HL-60/S4 treated with phorbol 12-myristate 13-acetate at 8.2 ng/mL for 4 days and 3 days (cell line): ENCODE measurements around the gene RFX4.

Source experiments
- in situ Hi-C: fragments of 300-500 bp; cut with MboI; formaldehyde crosslinking; loops from 2 replicates; pipeline ENCODE4 v1.15.0; 2022; ENCODE audit warnings: low sequenced_read_pairs

Gene RFX4

DNA sequence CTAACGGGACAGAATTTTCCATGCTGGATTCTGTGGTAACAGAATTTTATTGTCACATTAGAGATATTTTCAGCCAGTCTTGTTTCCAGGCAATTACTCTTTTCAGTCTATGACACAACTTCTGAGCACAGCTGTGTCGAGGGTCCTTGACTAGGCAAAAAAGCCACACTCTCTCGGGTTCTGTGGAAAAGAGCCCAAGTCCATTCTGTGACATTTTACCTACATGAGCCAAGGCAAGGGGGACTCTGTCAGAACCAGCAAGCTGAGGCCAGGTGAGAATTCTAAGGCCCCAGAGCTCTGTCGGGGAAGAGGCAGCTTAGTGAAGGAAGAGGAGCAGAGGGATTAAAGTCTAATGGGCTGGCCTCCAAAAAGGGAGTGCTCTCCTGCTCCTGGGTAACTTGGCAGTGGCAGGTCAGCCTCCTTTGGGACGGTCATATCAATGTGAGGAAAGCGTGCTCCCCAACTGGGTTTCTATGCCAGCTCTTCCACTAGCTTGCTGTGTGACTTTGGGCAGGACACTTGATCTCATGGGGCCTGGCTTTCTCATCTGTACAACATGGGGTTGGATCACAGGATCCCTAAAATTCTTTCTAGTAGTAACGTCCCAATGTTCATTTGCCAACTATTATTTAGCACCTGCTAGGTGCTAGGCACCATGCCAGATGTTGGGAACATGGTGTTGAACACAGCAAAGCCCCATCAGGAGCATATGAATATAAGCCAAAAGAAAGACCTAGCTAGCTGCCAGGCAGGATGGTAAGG lies 175.7 kb downstream of the RFX4 start:
- in situ Hi-C loops = no loop called here

DNA sequence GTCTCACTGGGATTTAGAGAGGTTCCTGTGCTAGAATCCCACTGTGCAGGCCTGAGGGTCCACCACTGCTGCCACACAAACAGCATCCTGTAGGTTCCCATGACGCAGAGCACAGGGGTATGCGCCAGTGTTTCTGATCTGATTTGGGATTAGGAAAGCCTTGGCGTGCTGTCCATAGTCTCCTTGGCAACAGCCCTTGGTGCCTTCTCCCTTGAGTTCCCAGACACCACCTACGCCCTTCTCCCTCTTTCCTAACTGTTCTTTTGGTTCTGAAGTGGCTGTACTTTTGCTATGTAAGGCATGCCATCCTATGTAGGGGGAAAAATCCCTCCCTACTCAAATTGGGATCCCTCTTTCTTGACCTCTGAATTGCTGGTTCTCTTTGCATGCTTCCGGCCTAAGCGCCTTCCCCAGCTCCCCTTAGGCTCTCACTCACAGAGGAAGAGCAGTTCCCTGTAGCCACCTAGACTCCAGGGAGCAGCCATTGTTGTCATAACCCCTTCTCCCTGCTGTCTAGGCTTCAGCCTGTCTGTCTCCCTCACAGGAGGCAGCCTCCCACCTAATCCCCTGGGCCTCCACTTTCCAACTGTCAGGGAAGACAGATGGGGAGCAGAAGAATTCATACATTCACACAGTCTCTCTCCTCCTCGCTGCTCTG lies 176.9 kb downstream of the RFX4 start:
- in situ Hi-C loops = no loop called here

DNA sequence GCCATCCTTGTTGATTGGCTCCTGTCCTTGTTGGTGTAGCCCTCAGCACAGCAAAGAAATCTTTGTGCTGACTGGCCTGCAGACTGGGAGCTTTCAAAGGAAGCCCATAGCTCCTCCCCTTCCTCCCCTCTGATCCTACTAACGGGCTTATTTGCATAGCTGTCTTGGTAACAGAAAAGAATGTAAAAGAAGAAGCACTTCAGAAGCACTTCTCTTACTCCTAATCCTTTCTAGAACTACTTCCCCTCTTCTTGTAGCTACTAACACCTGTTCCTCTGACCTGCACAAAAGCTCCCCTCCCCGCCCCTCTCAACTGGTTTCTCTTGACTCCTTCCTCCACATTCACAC lies 177.4 kb downstream of the RFX4 start:
- in situ Hi-C loops = no loop called here

DNA sequence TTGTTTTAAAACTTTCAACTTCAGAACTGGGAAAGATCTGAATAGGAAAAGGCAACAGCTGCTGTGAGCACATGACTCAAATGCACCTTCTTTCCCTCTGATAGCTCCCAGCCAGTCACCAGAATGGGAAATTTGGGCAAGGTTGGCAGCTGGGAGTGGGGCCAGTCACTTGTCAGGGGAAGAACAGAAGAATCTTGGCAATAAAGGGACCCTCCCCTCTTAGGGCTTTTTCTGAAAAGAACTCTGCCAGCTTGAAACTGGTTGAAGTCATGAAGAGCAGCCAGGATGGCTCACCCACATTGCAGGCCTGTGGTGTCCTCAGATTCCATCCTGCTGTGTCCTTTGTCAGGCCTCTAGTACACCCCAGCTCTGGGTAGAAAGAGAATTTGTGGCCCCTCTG lies 181.4 kb downstream of the RFX4 start:
- in situ Hi-C loops = no loop called here

DNA sequence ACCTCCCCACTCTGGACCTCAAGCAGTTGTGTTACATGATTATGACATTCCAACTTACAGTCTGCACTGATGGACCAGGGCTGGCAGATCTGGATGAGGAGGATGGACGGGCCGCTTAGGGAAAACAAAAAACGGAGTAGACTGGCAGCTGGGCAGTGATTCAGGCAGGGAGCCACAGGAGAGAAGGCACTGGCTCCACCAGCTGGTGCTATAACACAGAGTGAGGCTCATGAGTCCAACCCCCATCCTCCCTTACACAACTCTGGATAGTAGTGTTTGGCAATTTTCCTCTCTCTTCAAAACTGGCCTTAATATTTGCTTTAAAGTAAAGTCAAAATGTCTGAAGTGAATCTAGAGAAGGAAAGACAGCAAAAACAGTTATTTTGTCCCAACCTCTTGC lies 181.9 kb downstream of the RFX4 start:
- in situ Hi-C loops = no loop called here

DNA sequence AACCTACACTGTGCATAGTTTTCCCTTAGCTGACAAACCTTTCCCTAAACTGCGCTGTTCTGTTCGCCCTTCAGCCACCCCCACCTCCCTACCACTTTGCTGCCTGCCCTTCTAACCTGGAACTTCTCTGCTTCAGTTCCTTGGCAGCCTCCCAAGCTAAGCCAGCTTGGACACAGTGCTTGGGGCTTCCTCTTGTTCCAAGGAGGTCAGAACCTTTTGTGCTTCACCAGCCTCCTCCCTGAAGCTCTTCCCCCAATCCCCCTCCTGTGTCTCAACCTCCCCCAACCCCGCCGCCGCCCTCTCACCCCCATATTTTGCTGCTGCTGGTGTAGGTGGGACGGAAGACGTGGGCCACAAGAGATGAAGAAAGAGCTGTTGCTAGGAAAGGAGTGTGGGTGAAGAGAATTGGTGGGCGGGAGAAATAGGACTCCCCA lies 183.6 kb downstream of the RFX4 start:
- in situ Hi-C loops = no loop called here

DNA sequence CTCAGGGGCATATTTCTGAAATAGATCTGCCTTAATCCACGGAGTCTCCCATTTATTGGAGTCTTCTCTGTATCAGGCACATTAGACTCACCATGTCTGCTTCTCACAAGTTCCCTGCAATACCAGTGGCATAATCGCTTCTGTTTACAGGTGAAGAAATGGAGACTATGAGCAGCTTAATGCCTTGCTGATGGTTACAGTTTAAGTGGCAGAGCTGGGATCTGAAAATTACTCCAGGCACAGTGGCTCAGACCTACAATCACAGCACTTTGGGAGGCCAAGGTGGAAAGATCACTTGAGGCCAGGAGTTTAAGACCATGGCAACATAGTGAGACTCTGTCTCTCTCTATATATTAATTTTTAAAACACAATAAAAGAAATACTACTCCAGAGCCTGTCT lies 184.4 kb downstream of the RFX4 start:
- in situ Hi-C loops = no loop called here

DNA sequence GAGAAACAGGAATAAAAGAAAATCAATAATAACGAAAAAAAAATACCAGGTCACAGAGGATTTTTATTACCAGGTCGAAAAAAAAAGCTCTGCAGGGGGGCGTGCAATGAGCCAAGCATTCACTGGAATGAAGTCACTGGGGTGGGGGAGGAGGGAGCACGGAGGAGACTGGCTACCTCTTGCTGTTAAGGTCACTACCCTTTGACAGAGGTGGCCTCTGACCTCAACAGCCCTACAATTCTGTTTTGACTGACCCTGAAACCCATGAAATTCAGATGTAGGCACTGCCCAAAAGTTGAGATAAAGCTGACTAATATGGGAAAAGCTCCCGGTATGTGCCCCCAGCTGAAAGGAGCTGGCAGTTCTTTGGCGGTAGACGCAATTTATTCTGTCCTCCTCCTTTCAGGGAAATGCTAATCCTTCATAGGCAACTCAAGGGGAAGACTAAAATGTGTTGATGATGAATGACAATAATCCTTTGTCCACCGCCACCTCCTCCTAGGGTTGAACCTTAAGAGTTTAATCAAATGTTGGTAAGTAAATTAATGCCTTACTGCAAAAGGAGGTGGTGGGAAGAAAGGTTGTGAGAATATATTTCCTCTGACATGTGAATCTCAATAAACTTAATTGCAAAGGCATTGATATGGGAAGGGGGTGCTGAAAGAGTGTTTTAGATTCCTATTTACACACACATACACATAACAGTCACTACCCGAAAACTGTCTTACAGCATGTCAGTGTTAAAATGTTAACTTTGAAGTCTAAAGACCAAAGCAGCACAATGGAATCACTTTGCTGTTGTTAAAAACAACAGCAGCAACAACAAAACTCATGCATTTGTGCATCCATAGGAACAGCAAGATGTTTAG lies 185.4 kb downstream of the RFX4 start:
- in situ Hi-C loops = no loop called here

DNA sequence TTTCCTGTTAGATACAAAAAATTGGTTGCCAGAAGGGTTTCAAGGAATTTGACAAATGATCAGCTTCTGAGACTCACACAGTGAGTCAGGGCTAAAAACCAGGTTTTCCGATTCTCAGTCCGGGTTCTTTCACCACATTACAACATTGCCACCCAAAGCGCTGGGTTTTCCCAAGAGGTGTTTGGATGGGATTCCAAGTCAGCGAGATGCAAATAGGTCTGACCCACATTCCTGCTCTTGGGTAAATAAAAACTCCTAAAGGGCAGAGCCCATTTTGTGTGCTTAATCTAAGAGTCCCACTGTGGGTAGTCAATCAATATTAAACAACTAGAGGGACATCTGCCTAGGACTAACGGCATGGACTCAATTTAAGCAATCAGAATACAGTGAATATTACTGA lies 186.3 kb downstream of the RFX4 start:
- in situ Hi-C loops = no loop called here

DNA sequence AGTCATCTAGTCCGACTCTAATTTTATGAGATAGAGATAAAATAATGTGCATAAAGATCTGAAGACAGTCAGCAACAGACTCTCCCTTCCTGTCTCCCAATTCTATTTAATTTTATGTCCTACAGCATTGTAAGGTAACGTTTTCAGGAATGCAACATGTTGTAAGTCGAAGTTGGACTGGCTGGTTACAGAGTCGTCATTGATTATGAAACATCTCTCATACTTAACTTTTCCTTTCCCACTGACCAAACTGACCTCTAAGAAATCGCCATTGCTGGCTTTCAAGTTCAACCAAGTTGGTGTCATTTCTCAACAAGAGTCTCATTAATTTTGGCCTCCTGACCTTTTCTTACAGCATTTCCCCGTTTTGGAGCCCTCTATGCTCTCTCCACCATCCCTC lies 186.7 kb downstream of the RFX4 start:
- in situ Hi-C loops = no loop called here

DNA sequence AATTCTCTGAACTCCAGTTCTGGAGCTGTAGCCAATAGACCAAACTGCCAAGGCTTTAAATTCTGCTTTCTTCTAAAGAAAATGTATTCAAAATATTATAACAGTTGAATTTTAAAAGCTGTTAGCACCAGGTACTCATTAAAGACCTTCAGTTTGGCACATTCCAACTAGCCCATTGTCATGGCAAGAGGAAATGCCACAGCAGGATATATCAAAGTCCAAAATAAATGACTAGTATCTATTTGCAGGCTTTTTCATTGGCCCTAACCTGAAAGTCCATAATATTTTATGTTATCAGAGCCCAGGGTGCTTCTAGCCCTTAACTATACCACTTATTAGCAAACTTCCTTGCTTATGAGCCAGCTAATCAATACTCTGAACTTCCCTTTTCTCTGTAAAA lies 188.6 kb downstream of the RFX4 start:
- in situ Hi-C loops = no loop called here

DNA sequence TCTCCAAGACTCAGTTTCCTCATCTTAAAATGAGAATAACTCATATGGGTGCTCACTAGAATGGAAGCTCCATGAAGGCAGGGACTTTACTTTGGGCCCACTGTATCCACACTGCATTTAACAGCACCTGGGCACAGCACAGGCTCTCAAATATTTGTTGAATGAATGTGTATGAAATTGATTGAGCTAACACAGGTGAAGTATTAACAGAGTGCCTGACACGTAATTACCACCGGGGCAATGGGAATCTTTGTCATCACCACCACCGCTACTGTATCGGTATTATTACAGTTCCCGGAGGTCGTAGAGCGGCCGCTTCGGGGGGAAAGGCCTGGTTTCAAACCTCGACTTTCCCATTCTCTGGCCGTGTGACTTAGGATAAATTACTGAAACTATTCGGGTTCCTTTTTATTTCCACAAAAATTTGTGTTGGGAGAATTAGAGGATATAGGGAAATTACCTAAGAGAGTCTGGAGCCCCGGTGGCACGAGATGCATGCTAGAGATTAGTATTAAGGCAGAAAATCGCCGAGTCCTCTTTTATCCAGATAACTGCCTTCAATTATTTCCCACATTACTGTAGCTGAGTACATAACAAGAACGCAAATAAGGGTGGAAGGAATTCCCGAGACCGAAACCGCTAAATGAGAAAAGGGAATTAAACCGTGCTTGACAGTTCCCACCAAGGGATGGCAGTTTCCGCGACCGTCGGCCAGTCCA lies 190.6 kb downstream of the RFX4 start:
- in situ Hi-C loops = no loop called here

DNA sequence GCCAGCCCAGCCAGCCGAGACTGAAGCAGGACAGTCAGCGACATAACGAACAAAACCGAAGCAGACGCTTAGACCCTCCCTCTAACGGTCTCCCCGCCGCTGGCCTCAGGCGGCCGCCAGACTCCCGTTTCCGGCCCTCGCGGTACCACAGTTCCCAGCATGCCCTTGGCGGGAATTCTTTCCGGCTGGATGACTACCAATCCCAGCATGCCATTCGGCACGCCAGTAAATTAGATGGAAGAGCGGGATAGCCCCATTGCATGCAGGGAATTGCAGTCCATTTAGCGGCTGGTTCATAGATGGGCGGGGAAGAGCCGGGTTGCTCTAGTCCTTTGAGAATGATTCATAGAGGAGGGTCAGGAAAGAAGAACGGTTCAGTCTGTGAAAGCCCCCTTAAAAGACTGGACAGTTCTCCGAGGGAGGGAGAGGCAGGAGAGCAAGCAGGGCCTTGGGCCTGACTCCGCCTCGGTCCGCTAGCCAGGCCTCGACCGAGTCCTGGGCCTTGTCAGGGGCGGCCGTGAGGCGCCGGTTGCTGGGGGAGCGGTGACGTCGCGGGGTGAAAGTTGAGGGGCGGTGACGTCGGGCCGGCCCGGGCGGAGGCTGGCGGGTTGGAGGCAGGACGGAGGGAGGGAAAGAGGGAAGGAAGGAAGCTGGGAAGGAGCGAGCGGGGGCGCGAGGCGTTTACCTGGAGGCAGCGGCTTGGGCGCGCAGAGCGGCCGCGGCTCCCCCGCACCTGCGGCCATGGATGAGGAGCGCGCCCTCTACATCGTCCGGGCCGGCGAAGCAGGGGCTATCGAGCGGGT lies 191.4 kb downstream of the RFX4 start, which contains the start of gene RIC8B:
Gene RIC8B (plus strand): TSS at position 678 of the 803 bp plus-strand sequence. CDS start 64 bp downstream, at position 742.
- in situ Hi-C loops = no loop called here

DNA sequence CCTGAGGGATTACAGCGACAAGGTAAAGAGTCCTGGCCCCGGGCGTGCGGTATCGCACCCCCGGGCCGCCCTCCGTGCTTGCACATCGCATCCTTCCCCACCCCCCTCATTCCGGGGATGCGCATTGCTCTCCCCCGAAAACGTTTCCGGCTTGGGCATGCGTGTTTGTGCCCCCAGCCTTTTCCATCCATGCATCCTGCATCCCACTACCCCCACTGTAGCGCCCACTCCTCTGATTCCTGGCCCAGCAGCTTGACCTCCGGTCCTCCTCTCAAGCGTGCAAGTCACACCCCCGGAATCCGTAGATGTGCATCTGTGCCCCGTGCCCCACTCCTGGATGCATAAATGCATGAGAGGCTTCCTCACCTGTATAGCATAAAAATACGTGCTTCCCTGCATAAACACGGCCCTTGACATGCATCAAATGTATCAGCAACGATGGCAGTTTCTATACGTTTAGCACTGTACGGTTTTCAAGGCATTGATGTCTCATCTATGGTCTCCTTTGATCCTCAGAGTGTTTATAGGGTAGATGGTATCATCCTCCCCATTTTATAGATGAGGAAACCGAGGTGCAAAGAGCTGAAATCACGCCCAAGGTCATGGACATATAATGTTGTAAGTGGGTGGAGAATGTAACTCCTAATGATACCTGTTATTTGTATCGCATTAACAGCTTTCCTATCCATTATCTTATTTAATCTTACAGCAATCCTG lies 192.2 kb downstream of the RFX4 start:
- in situ Hi-C loops = no loop called here

DNA sequence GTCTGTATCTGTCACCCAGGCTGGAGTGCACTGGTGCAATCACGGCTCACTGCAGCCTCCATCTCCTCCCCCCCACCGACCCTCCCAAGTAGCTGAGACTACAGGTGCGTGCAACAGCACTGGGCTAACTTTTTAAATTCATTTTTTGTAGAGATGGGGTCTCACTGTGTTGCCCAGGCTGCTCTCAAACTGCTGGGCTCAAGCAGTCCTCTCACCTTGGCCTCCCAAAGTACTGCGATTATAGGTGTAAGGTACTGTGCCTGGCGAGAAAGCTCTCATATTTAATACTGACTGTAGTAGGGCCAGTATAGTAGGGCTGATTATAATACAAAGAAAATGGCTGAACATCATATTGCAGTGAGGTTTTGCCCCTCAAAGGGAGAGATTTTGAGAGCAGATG lies 194.1 kb downstream of the RFX4 start:
- in situ Hi-C loops = no loop called here

DNA sequence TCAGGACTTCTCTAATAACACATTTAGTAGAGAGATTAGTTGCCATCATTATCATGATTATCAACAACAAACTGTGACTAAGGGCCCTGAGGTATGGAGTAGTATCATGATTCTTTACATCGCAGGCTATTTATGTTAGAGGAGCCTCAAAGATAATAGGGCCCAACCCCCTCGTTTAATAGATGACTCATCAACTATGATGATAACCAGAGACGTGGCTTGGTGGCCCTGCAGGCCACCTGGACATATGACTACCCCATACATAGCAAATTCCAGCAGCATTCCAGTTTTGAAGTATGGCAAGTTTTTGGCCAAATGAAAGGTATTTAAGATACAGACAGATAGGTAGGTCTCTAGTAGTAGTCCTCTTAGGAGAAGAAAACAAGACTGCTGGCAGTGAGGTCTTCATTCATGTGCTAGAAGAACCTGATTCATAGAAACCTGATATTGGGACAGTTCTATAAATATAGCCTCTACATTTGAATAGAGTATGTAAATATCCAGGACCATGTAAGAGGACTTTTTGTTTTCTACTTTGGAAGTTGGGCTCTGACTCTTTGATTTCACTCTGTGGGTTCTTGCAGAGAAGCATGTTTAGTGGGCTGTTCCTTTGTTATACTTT lies 197.3 kb downstream of the RFX4 start:
- in situ Hi-C loops = no loop called here

DNA sequence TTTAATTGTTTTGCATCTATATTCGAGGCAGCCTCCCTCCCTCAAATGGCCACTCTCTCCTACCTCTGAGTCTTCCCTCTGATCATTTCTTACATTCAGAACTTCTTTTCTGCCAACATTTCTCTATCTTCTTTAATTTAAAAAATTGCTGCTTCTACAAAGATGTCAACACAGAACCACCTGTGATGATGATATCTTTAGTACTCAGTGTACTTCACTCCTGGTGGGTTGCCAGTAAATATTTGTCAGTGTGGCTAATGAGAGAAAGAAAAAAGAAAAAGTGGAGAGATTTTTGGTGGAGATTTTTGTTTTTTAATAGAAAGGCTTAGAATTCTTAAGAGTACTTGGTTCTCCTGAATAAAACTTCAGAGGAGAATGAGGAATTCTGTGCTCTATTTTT lies 199.8 kb downstream of the RFX4 start:
- in situ Hi-C loops = no loop called here

DNA sequence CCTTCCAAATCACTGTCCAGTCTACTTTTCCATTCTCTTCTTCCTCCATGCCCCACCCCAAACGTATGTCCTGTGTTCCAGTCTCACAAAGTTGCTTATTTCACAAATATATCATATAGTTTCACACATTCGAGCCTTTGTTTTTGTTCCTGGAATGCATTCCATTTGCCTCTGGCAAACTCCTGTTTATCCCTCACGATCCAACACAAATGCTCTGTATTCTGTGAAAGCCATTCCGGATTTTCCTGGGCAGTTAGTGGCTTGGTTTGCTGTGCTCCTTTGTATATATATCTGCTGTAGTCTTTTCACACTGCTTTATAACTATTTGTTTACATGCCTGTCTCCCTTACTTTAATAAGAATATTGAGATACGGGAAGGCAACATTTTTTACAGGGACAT lies 200.7 kb downstream of the RFX4 start:
- in situ Hi-C loops = no loop called here

DNA sequence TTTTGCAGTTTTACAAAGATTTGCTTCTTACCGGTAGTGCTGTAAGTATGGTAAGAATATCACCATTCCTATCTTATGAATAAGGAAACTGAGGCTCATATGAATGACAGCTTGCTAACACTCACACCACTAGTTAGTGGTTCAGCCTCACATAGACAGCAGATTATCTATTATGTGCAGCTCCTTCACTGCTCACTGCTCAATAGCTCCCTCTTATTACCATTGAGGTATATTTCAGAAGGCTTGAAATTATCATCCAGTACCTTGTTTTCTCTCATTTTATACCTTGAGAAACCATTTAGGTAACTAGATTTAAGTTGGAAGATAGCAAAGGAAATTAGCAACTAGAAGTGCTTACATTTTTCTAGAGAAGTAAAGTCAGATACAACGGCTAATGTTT lies 207.2 kb downstream of the RFX4 start:
- in situ Hi-C loops = no loop called here
